HL-60 (cell line): ENCODE data around the gene PGAM5.

Source experiments
- DNase-seq, 2 experiments: peaks; one replicate each; pipeline ENCODE4 v3.0.0-alpha.2; 2010 to 2020; ENCODE audit warnings: low read depth in 1 of 2, low spot score in 1 of 2
- H3K27ac ChIP-seq: fragments of 250-450 bp; sonication (Bioruptor Pico); replicated peaks from 2 replicates; pipeline ENCODE4 v1.5.1; 2020; ENCODE audit warnings: mild to moderate bottlenecking, moderate library complexity
- H3K27me3 ChIP-seq: fragments of 250-450 bp; sonication (Bioruptor Pico); 2 replicates; pipeline ENCODE4 v1.5.1; 2021; ENCODE audit warnings: mild to moderate bottlenecking, moderate library complexity; ENCODE audit not compliant: insufficient read depth, poor library complexity, severe bottlenecking
- H3K4me3 ChIP-seq: replicated peaks from 2 replicates; pipeline ENCODE4 v1.5.1; 2011; ENCODE audit warnings: mild to moderate bottlenecking, control low read depth, low read length; ENCODE audit not compliant: insufficient read depth
- GABPA ChIP-seq: IDR thresholded peaks from 2 replicates; pipeline ENCODE4 v1.6.1; 2012; ENCODE audit warnings: low read depth
- POLR2AphosphoS5 ChIP-seq: IDR thresholded peaks from 2 replicates; pipeline ENCODE4 v1.6.1; 2012; ENCODE audit warnings: low read depth
- SPI1 ChIP-seq: IDR thresholded peaks from 2 replicates; pipeline ENCODE4 v1.6.1; 2012; ENCODE audit warnings: low read depth, mild to moderate bottlenecking, borderline replicate concordance
- TF ChIP-seq, protein P1 (sequence below): IDR thresholded peaks from 2 replicates; pipeline ENCODE4 v1.6.1; 2012; ENCODE audit warnings: low read depth; ENCODE audit not compliant: insufficient replicate concordance
- TF ChIP-seq, protein P2 (sequence below): IDR thresholded peaks from one replicate; pipeline ENCODE4 v1.5.1; 2011; ENCODE audit warnings: low read length, control low read depth, inconsistent platforms; ENCODE audit not compliant: insufficient read depth

Gene PGAM5

DNA sequence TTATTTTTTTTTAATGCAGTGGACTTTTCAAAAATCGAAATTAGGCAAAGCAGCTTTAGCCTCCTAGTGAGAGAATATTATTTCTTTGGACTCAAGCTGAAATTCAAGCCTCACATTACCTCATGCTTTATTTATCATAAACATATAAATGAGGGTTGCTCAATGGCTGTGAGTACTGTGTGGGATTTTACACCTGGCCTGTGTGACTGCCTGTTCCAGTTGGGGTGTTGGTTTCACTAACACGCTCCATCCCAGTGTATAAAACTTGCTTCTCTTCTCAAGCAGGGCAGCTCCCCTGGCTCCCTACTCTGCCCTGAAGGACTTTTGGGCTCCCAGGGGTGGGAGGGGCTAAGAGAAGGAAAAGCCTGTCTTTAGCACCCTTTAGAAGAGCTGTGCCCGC is 36.0 kb downstream of the PGAM5 start:
- Histone ChIP-seq H3K27ac (no peak overlapping the region), H3K27me3 (no peaks in the 10 kb centered on the region), H3K4me3 (no peak overlapping the region)
- DNase-seq = no peak
- TF ChIP-seq, protein P1, sequence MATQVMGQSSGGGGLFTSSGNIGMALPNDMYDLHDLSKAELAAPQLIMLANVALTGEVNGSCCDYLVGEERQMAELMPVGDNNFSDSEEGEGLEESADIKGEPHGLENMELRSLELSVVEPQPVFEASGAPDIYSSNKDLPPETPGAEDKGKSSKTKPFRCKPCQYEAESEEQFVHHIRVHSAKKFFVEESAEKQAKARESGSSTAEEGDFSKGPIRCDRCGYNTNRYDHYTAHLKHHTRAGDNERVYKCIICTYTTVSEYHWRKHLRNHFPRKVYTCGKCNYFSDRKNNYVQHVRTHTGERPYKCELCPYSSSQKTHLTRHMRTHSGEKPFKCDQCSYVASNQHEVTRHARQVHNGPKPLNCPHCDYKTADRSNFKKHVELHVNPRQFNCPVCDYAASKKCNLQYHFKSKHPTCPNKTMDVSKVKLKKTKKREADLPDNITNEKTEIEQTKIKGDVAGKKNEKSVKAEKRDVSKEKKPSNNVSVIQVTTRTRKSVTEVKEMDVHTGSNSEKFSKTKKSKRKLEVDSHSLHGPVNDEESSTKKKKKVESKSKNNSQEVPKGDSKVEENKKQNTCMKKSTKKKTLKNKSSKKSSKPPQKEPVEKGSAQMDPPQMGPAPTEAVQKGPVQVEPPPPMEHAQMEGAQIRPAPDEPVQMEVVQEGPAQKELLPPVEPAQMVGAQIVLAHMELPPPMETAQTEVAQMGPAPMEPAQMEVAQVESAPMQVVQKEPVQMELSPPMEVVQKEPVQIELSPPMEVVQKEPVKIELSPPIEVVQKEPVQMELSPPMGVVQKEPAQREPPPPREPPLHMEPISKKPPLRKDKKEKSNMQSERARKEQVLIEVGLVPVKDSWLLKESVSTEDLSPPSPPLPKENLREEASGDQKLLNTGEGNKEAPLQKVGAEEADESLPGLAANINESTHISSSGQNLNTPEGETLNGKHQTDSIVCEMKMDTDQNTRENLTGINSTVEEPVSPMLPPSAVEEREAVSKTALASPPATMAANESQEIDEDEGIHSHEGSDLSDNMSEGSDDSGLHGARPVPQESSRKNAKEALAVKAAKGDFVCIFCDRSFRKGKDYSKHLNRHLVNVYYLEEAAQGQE = no peak
- TF ChIP-seq POLR2AphosphoS5 (no peak), SPI1 (no peak), GABPA (no peak)
- TF ChIP-seq, protein P2, sequence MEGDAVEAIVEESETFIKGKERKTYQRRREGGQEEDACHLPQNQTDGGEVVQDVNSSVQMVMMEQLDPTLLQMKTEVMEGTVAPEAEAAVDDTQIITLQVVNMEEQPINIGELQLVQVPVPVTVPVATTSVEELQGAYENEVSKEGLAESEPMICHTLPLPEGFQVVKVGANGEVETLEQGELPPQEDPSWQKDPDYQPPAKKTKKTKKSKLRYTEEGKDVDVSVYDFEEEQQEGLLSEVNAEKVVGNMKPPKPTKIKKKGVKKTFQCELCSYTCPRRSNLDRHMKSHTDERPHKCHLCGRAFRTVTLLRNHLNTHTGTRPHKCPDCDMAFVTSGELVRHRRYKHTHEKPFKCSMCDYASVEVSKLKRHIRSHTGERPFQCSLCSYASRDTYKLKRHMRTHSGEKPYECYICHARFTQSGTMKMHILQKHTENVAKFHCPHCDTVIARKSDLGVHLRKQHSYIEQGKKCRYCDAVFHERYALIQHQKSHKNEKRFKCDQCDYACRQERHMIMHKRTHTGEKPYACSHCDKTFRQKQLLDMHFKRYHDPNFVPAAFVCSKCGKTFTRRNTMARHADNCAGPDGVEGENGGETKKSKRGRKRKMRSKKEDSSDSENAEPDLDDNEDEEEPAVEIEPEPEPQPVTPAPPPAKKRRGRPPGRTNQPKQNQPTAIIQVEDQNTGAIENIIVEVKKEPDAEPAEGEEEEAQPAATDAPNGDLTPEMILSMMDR = no peak

GRCh38 chr12:132747395-132747794 is 36.8 kb downstream of the PGAM5 start:
- H3K4me3 ChIP-seq = no peak overlapping the region
- TF ChIP-seq POLR2AphosphoS5 = no peak
- no peak for TF ChIP-seq SPI1
- TF ChIP-seq, protein P1 = no peak
- no peak for TF ChIP-seq GABPA
- TF ChIP-seq, protein P2 = no peak
- H3K27me3 ChIP-seq = no peaks in the 10 kb centered on the region
- DNase-seq = no peak
- no peak overlapping the region for H3K27ac ChIP-seq

DNA sequence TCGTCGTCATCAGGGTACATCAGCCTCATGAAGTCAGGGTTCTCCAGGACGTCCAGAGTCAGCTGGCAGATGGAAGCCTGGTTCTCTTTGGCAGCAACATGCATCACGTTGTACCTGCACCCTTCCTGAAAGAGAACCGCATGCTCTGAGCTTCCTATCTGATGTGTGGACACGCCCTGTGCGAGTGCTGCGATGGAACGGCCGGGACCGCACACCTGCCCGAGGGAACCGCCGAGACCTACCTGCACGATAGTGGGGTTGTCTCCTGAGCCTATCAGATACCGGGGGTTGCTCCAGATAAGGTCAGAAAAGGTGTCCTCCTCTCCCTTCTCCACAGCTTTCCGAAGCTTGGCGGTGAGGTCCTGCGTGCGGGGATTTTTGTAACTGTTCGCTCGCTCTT is 37.3 kb downstream of the PGAM5 start:
- Histone ChIP-seq H3K27me3 (no peaks in the 10 kb centered on the region), H3K27ac (no peak overlapping the region), H3K4me3 (no peak overlapping the region)
- TF ChIP-seq, protein P2 = no peak
- TF ChIP-seq, protein P1 = no peak
- TF ChIP-seq POLR2AphosphoS5 = no peak
- TF ChIP-seq SPI1 = no peak
- TF ChIP-seq GABPA = no peak
- DNase-seq = no peak
